ENCODE results near the gene GPR21.

The GPR21 gene

GRCh38 chr9:123035791-123036190 is 2.3 kb downstream of the GPR21 start:
- Histone ChIP-seq H4K20me1 (ENCODE audit: insufficient read depth, low read length, poor library complexity, severe bottlenecking) (no peaks in the 10 kb centered on the region), H3K4me1 (ENCODE audit: insufficient read depth, low read length, poor library complexity, severe bottlenecking) (peaks cover 53% of the 10 kb centered on the region), H3K9ac (ENCODE audit: low read depth, low read length, poor library complexity, severe bottlenecking) (no peak overlapping the region), H3K9me2 (replicated peaks; ENCODE audit: low read depth, low read length) (no peaks in the 10 kb centered on the region), H3K79me2 (ENCODE audit: insufficient read depth, low read length) (no peaks in the 10 kb centered on the region), H3K9me3 (ENCODE audit: insufficient read depth, low read depth, low read length) (no peaks in the 10 kb centered on the region), H3K27me3 (ENCODE audit: insufficient read depth, low read length, poor library complexity, severe bottlenecking) (no peaks in the 10 kb centered on the region), H3K36me3 (ENCODE audit: insufficient read depth, low read length) (no peaks in the 10 kb centered on the region), H2AFZ (ENCODE audit: low read length) (no peak overlapping the region), H3K4me3 (ENCODE audit: low read length, poor library complexity, severe bottlenecking) (no peak overlapping the region), H3F3A (ENCODE audit: low read depth) (no peaks in the 10 kb centered on the region), H3K4me2 (ENCODE audit: low read depth, low read length, poor library complexity, severe bottlenecking) (no peak overlapping the region)
- TF ChIP-seq EZH2phosphoT487 (IDR thresholded peaks at IDR 0.05; ENCODE audit: borderline replicate concordance) (no peak), CTCF (conservative IDR thresholded peaks at IDR 0.05; ENCODE audit: low read length) (no peak)

GRCh38 chr9:123036893-123037545 is 3.6 kb downstream of the GPR21 start:
- Histone ChIP-seq H3K4me1 (ENCODE audit: insufficient read depth, low read length, poor library complexity, severe bottlenecking) (peaks cover 41% of the 10 kb centered on the region), H3K4me2 (ENCODE audit: low read depth, low read length, poor library complexity, severe bottlenecking) (no peak overlapping the region), H3K36me3 (ENCODE audit: insufficient read depth, low read length) (no peaks in the 10 kb centered on the region), H3K9me3 (ENCODE audit: insufficient read depth, low read depth, low read length) (no peaks in the 10 kb centered on the region), H3K9me2 (replicated peaks; ENCODE audit: low read depth, low read length) (no peaks in the 10 kb centered on the region), H2AFZ (ENCODE audit: low read length) (no peak overlapping the region), H3K4me3 (ENCODE audit: low read length, poor library complexity, severe bottlenecking) (no peak overlapping the region), H4K20me1 (ENCODE audit: insufficient read depth, low read length, poor library complexity, severe bottlenecking) (no peaks in the 10 kb centered on the region), H3K27me3 (ENCODE audit: insufficient read depth, low read length, poor library complexity, severe bottlenecking) (no peaks in the 10 kb centered on the region), H3F3A (ENCODE audit: low read depth) (no peaks in the 10 kb centered on the region), H3K79me2 (ENCODE audit: insufficient read depth, low read length) (no peaks in the 10 kb centered on the region), H3K9ac (ENCODE audit: low read depth, low read length, poor library complexity, severe bottlenecking) (no peak overlapping the region)
- TF ChIP-seq CTCF (conservative IDR thresholded peaks at IDR 0.05; ENCODE audit: low read length) = no peak
- no peak for TF ChIP-seq EZH2phosphoT487 (IDR thresholded peaks at IDR 0.05; ENCODE audit: borderline replicate concordance)

- no peaks in the 10 kb centered on the region for H3K27me3 ChIP-seq (ENCODE audit: insufficient read depth, low read length, poor library complexity, severe bottlenecking)
- H3K36me3 ChIP-seq (ENCODE audit: insufficient read depth, low read length) = peaks cover 7% of the 10 kb centered on the region; the same call in 1 of the 2 replicates
- H3K9ac ChIP-seq (ENCODE audit: low read depth, low read length, poor library complexity, severe bottlenecking) = no peak overlapping the region
- no peak overlapping the region for H3K4me2 ChIP-seq (ENCODE audit: low read depth, low read length, poor library complexity, severe bottlenecking)
- no peaks in the 10 kb centered on the region for H3K9me2 ChIP-seq (replicated peaks; ENCODE audit: low read depth, low read length)
- no peaks in the 10 kb centered on the region for H4K20me1 ChIP-seq (ENCODE audit: insufficient read depth, low read length, poor library complexity, severe bottlenecking)
- TF ChIP-seq EZH2phosphoT487 (IDR thresholded peaks at IDR 0.05; ENCODE audit: borderline replicate concordance) (no peak), CTCF (conservative IDR thresholded peaks at IDR 0.05; ENCODE audit: low read length) (no peak)
- no peak overlapping the region for H3K4me3 ChIP-seq (ENCODE audit: low read length, poor library complexity, severe bottlenecking)
- H3K79me2 ChIP-seq (ENCODE audit: insufficient read depth, low read length) = no peaks in the 10 kb centered on the region
- peaks cover 21% of the 10 kb centered on the region for H3K4me1 ChIP-seq (ENCODE audit: insufficient read depth, low read length, poor library complexity, severe bottlenecking)
- H3K9me3 ChIP-seq (ENCODE audit: insufficient read depth, low read depth, low read length) = no peaks in the 10 kb centered on the region
- no peak overlapping the region for H2AFZ ChIP-seq (ENCODE audit: low read length)
- H3F3A ChIP-seq (ENCODE audit: low read depth) = no peaks in the 10 kb centered on the region
Measured at GRCh38 chr9:123039617-123040219, 6.3 kb downstream of the GPR21 start.

Measured in Loucy (cell line).